ENCODE data around the gene ARHGAP30. TPM values are rescaled to one million over a fixed set of nuclear protein-coding genes. Genes with fewer than 3 reads are reported as not detected.

The ARHGAP30 gene
- total RNA-seq, 1 experiment from 2014 or later: 0.36 TPM

DNA sequence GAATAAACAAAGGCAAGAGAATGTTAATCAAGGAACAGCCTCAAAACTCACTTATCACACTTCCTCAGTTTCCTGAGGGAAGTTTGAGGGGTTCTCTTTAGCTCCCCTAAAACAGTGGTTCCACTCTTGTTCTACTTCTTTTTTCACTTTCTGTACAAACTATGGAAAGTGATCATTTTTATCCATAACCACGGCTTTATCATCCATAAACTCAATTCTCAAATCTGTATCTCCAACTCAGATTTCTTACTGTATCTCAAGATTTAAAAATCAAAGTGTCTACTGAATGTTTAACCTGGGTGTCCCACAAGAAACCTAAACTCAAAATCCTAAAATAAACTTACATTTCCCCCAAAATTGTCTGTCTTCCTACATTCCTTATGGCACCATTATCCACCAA is 44.2 kb upstream of the ARHGAP30 start:
- ChIA-PET CTCF (interaction anchor here (0.6 kb wide), 1 partner anchor 32 kb away, joined by 4 read pairs; no protein-coding TSS in a partner anchor), POLR2A (interaction anchor here (0.6 kb wide), 1 partner anchor 15 kb away, joined by 3 read pairs; no protein-coding TSS in a partner anchor)
- in situ Hi-C loops (cut with HindIII; ENCODE audit: low pct_unique_long_range_greater_than_20kb, low sequenced_read_pairs) (no loop called here), intact Hi-C loops (cut with micrococcal nuclease; ENCODE audit: unreplicated experiment) (no loop called here)
- ATAC-seq (no peak), DNase-seq (ENCODE audit: low read depth, low spot score) (no peak)
- no peaks in the 10 kb centered on the region for H3K27me3 ChIP-seq (ENCODE audit: control insufficient read depth, insufficient read depth, low read length)
- no peak overlapping the region for H3K4me3 ChIP-seq (ENCODE audit: low read depth in 2 of 2, low read length in 2 of 2)
- H3K36me3 ChIP-seq (ENCODE audit: control insufficient read depth, insufficient read depth, low read length): peaks cover 4% of the 10 kb centered on the region; the same call in 1 of the 2 replicates
- H3K27ac ChIP-seq (ENCODE audit: low read length): peak overlapping the region; percentile 59; the same call in 1 of the 2 replicates
- H3K9me3 ChIP-seq (ENCODE audit: control insufficient read depth, insufficient read depth, low read depth, low read length): no peaks in the 10 kb centered on the region
- TF ChIP-seq POLR2AphosphoS5 (IDR thresholded peaks at IDR 0.05; ENCODE audit: low read depth, low read length) (no peak), SIN3A (IDR thresholded peaks at IDR 0.05; ENCODE audit: borderline replicate concordance, insufficient read depth, low read depth, low read length) (no peak), TCF7L2 (IDR thresholded peaks at IDR 0.05; ENCODE audit: low read depth, low read length) (no peak)
- TF ChIP-seq, protein P1, sequence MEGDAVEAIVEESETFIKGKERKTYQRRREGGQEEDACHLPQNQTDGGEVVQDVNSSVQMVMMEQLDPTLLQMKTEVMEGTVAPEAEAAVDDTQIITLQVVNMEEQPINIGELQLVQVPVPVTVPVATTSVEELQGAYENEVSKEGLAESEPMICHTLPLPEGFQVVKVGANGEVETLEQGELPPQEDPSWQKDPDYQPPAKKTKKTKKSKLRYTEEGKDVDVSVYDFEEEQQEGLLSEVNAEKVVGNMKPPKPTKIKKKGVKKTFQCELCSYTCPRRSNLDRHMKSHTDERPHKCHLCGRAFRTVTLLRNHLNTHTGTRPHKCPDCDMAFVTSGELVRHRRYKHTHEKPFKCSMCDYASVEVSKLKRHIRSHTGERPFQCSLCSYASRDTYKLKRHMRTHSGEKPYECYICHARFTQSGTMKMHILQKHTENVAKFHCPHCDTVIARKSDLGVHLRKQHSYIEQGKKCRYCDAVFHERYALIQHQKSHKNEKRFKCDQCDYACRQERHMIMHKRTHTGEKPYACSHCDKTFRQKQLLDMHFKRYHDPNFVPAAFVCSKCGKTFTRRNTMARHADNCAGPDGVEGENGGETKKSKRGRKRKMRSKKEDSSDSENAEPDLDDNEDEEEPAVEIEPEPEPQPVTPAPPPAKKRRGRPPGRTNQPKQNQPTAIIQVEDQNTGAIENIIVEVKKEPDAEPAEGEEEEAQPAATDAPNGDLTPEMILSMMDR (IDR thresholded peaks at IDR 0.05): no peak
- TF ChIP-seq, protein P2, sequence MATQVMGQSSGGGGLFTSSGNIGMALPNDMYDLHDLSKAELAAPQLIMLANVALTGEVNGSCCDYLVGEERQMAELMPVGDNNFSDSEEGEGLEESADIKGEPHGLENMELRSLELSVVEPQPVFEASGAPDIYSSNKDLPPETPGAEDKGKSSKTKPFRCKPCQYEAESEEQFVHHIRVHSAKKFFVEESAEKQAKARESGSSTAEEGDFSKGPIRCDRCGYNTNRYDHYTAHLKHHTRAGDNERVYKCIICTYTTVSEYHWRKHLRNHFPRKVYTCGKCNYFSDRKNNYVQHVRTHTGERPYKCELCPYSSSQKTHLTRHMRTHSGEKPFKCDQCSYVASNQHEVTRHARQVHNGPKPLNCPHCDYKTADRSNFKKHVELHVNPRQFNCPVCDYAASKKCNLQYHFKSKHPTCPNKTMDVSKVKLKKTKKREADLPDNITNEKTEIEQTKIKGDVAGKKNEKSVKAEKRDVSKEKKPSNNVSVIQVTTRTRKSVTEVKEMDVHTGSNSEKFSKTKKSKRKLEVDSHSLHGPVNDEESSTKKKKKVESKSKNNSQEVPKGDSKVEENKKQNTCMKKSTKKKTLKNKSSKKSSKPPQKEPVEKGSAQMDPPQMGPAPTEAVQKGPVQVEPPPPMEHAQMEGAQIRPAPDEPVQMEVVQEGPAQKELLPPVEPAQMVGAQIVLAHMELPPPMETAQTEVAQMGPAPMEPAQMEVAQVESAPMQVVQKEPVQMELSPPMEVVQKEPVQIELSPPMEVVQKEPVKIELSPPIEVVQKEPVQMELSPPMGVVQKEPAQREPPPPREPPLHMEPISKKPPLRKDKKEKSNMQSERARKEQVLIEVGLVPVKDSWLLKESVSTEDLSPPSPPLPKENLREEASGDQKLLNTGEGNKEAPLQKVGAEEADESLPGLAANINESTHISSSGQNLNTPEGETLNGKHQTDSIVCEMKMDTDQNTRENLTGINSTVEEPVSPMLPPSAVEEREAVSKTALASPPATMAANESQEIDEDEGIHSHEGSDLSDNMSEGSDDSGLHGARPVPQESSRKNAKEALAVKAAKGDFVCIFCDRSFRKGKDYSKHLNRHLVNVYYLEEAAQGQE (IDR thresholded peaks at IDR 0.05; ENCODE audit: insufficient read depth in 1 of 2, low read depth in 2 of 2, low read length in 1 of 2): no peak
- peaks cover 22% of the 10 kb centered on the region for H3K4me1 ChIP-seq (ENCODE audit: control insufficient read depth, insufficient read depth, low read length)
- no TSS peak for BruUV-seq (replicated peaks)

DNA sequence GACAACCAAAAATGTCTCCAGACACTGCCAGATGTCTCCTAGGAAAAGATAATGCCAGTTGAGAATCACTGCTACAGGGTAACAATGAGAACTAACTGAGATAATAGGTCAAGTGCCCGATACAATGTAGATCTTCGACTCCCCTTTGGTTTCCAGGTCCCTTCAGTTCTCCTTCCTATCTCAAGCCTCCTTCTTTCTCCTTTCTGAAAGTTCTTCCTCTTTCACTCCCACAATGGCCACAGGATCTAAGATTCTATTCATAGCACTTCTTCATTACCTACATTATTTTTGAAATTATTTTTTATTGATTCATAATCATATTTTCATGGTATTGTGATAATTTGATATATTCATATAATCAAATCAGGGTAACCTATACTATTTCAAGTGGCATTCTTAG is 41.8 kb upstream of the ARHGAP30 start:
- no peak for ATAC-seq
- TF ChIP-seq TCF7L2 (IDR thresholded peaks at IDR 0.05; ENCODE audit: low read depth, low read length): no peak
- TF ChIP-seq, protein P2 (IDR thresholded peaks at IDR 0.05; ENCODE audit: insufficient read depth in 1 of 2, low read depth in 2 of 2, low read length in 1 of 2): no peak
- TF ChIP-seq, protein P1 (IDR thresholded peaks at IDR 0.05): no peak
- TF ChIP-seq SIN3A (IDR thresholded peaks at IDR 0.05; ENCODE audit: borderline replicate concordance, insufficient read depth, low read depth, low read length): no peak
- no peak for TF ChIP-seq POLR2AphosphoS5 (IDR thresholded peaks at IDR 0.05; ENCODE audit: low read depth, low read length)

More for the DNA sequence above, 41.8 kb upstream of the ARHGAP30 start:
- H3K4me3 ChIP-seq (ENCODE audit: low read depth in 2 of 2, low read length in 2 of 2): no peak overlapping the region
- in situ Hi-C loops (cut with HindIII; ENCODE audit: low pct_unique_long_range_greater_than_20kb, low sequenced_read_pairs) (no loop called here), intact Hi-C loops (cut with micrococcal nuclease; ENCODE audit: unreplicated experiment) (no loop called here)
- H3K9me3 ChIP-seq (ENCODE audit: control insufficient read depth, insufficient read depth, low read depth, low read length): no peaks in the 10 kb centered on the region
- ChIA-PET POLR2A (no interaction called here), CTCF (no interaction called here)
- H3K4me1 ChIP-seq (ENCODE audit: control insufficient read depth, insufficient read depth, low read length): peaks cover 15% of the 10 kb centered on the region
- no TSS peak for BruUV-seq (replicated peaks)
- no peaks in the 10 kb centered on the region; the same call in 1 of the 2 replicates for H3K36me3 ChIP-seq (ENCODE audit: control insufficient read depth, insufficient read depth, low read length)
- H3K27ac ChIP-seq (ENCODE audit: low read length): no peak overlapping the region
- no peaks in the 10 kb centered on the region for H3K27me3 ChIP-seq (ENCODE audit: control insufficient read depth, insufficient read depth, low read length)
- DNase-seq (ENCODE audit: low read depth, low spot score): no peak

Measured in Panc1 (cell line).